Mucosa of descending colon (tissue), 3 donors: ENCODE results near the gene TENM4. TPM values are rescaled to one million over a fixed set of nuclear protein-coding genes. Genes with fewer than 3 reads are reported as not detected.

Source experiments
- ATAC-seq: fragments of 200-7000 bp; cut with Tn5 transposase; one replicate; pipeline ENCODE4 v1.9.1; 2020; ENCODE audit warnings: mild to moderate bottlenecking, moderate library complexity
- DNase-seq, 3 donors: peaks; one replicate each; pipeline ENCODE4 v3.0.0-alpha.2; 2020
- H3K36me3 ChIP-seq: fragments of 200-600 bp; one replicate; pipeline ENCODE4 v1.8.0; 2021; ENCODE audit warnings: low read depth, mild to moderate bottlenecking
- H3K4me1 ChIP-seq: fragments of 200-600 bp; one replicate; pipeline ENCODE4 v1.8.0; 2021; ENCODE audit warnings: low read depth, mild to moderate bottlenecking
- H3K4me3 ChIP-seq: fragments of 200-600 bp; one replicate; pipeline ENCODE4 v1.8.0; 2021; ENCODE audit warnings: mild to moderate bottlenecking
- H3K9me3 ChIP-seq: fragments of 200-600 bp; one replicate; pipeline ENCODE4 v1.8.0; 2021; ENCODE audit warnings: mild to moderate bottlenecking
- intact Hi-C, 2 donors: fragments of 100-400 bp; cut with DNase I in 1 of 2; cut with micrococcal nuclease in 1 of 2; formaldehyde crosslinking; loops; one replicate each; pipeline versions ENCODE4 v1.11.0 to v1.11.1; 2022; cut with DNase I, micrococcal nuclease
- total RNA-seq, 3 donors: library from RNA; stranded (reverse); fragmentation: NEBNext Ultra II Directional in 2 of 3; extraction: Animal tissue kit (Norgen Biotek cat#: 25700) in 2 of 3; gene quantifications; one replicate each; pipeline versions ENCODE4 v1.2.1 to v1.2.4, GENCODE V29; 2021 to 2023
- TF ChIP-seq, protein P1 (sequence below): fragments of 200-600 bp; IDR thresholded peaks from one replicate; pipeline ENCODE4 v1.8.0; 2022; ENCODE audit warnings: antibody characterized with exemption, mild to moderate bottlenecking
- donor health status: DM: no; HTN: no; CAD: no; lungs with moderate emphysema.
- donor health status: DM: no; HTN: no; CAD: no.
- donor health status: DM: no; HTN: yes; CAD: no.

TENM4 gene
- total RNA-seq, 3 donors from 2014 or later = 0.70 to 1.6 (median 1.2) TPM

DNA sequence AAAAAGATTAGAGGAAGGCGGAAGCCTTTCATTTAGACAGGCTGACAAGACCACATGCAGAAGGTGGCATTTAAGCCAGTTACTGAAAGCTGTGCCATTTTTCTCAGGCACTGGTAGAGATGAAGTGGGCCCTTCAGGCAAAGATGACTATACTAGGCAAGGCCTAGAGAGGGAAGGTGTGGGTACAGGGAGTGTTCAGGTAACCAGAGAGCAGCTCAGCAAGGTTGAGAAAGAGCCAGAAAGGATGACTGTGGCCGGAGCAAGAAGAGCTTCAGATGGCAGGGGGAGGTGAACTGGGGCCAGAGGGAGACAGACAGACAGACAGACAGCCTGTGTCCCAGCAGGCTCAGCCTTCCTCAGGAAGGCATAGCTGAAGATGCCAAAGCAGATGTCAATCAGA is 778.0 kb downstream of the TENM4 start:
- Histone ChIP-seq H3K9me3 (no peaks in the 10 kb centered on the region), H3K36me3 (no peaks in the 10 kb centered on the region), H3K4me1 (no peaks in the 10 kb centered on the region), H3K4me3 (no peak overlapping the region)
- TF ChIP-seq, protein P1, sequence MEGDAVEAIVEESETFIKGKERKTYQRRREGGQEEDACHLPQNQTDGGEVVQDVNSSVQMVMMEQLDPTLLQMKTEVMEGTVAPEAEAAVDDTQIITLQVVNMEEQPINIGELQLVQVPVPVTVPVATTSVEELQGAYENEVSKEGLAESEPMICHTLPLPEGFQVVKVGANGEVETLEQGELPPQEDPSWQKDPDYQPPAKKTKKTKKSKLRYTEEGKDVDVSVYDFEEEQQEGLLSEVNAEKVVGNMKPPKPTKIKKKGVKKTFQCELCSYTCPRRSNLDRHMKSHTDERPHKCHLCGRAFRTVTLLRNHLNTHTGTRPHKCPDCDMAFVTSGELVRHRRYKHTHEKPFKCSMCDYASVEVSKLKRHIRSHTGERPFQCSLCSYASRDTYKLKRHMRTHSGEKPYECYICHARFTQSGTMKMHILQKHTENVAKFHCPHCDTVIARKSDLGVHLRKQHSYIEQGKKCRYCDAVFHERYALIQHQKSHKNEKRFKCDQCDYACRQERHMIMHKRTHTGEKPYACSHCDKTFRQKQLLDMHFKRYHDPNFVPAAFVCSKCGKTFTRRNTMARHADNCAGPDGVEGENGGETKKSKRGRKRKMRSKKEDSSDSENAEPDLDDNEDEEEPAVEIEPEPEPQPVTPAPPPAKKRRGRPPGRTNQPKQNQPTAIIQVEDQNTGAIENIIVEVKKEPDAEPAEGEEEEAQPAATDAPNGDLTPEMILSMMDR = no peak
- intact Hi-C loops = no loop called here
- no peak for DNase-seq
- no peak for ATAC-seq

DNA sequence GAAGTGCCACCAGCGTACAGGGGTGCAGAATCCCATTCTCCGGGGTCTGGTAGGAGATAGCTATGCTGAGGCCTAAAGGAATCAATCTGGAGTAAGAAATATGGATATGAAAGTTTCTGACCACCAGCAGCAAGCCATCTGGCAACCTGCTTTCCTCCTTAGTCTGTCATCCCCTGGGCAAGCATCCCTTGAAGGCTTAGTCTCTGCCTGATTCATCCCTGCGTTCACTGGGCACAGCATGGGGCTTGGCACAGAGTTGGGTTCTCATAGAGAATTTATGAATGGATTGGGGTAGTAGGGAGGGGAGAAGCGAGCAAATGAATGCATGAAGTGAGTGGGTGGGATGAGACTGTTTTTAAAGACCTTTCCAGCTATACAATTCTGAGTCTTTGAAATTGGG is 780.4 kb downstream of the TENM4 start:
- Histone ChIP-seq H3K9me3 (no peaks in the 10 kb centered on the region), H3K4me1 (no peaks in the 10 kb centered on the region), H3K4me3 (no peak overlapping the region), H3K36me3 (no peaks in the 10 kb centered on the region)
- DNase-seq (no peak), ATAC-seq (no peak)
- intact Hi-C loops = no loop called here
- TF ChIP-seq, protein P1 = no peak

DNA sequence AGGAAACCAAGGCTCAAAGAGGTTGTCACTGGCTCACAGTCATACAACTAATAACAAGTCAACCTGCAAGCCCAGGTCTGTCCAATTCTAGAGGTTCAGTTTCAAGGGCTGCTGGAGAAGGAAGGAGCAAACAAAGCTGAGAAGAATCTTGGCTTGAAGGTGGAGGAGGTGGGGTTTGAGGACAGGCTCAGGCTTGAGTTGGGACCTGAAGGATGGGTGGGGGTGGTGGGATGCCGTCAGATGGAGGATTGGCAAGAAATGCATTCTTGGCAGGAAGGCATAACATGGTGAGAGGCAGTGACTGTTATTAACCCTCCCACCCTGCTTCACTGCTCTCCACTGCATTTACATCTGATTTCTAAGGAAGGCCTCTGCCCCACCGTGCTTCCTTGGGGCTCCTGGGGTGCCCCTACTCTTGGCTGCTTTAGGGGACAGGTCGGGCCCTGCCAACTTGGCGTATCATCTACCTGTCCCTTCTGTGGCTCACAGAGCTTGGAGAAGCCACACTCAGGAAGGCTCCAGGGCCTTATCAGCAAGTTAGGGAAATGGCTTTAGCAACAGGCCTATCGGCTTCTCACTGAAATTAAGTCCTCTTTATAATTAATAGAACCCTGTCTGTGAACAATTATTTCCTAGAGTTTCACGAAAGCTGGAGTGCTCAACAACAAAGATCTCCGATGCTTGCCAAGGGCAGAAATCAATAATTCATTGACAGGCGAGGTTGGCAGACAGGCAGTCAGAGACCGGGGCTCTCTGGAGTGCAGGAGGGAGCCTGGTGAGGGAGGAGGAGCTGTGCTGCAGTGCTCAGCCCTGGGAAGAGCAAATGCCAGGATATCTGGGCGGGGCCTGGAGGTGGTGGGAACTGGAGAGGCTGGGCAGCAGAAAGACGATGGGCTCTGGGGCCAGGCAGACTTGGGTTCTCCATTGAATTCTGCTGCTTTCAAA is 781.2 kb downstream of the TENM4 start:
- TF ChIP-seq, protein P1 = no peak
- H3K9me3 ChIP-seq = no peaks in the 10 kb centered on the region
- H3K4me1 ChIP-seq = no peaks in the 10 kb centered on the region
- H3K4me3 ChIP-seq = no peak overlapping the region
- intact Hi-C loops = no loop called here
- no peaks in the 10 kb centered on the region for H3K36me3 ChIP-seq
- DNase-seq (no peak), ATAC-seq (no peak)

DNA sequence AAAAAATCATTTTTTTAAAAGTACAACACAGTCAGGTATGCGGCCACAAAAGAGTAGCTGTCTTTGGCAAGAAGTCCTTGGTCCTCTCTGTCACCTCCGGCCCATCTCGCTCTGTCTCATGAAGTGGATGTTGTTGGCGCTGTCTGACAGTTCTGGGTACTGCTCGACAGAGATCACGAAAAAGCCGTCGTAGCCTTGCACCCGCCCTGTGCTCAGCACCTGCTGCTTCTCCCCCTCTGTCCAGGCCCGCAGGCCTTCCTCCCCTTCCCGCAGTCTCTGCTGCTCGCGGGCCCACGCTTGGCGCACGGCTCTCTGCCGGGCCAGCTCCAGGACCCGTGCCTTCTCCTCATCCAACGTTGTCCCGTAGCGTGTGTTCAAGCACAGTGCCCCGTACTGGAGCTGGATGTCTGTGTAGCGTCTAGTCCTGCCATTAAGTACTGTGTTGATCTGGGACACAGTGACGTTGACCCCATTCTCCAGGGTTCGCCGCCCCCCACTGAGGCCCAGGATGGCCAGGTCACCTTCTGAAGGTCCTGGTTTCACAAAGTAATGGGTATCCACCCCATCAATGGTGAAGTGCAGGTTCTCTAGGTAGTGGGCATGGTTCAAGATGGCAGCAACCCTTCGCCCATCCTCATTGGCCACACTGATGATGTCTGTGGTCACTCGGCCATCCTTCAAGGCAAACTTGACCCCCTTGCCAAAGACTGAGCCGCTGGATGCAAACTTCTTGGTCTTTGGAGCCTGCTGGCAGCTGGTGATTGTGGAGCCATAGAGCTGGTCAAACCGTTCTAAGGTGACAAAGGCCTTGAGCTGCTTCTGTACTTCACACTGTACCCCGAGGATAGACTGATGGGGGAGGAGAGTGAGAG is 782.6 kb downstream of the TENM4 start:
- TF ChIP-seq, protein P1 = no peak
- Histone ChIP-seq H3K9me3 (no peaks in the 10 kb centered on the region), H3K4me3 (no peak overlapping the region), H3K36me3 (no peaks in the 10 kb centered on the region), H3K4me1 (no peaks in the 10 kb centered on the region)
- DNase-seq (no peak), ATAC-seq (no peak)
- intact Hi-C loops = no loop called here

DNA sequence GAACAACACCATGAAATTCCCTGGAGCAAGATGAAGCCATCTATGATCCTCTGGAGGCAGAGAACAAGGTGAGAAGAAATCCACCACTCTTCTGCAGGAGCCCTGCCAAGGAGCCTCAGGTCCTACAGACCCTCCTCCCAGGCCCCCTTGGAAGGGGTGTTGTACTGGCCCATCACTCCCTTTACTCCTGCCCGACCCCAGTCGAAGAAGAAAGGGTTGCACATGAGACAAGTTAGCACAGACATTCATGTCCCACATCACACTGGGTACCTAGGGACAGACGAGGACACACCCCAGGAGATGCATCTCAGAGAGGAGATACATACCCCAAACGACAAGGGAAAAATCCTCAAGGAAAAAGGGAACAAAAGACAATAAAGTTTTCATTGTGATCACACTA is 783.4 kb downstream of the TENM4 start:
- H3K4me3 ChIP-seq = no peak overlapping the region
- no peaks in the 10 kb centered on the region for H3K36me3 ChIP-seq
- DNase-seq = no peak
- intact Hi-C loops = no loop called here
- TF ChIP-seq, protein P1 = no peak
- H3K9me3 ChIP-seq = no peaks in the 10 kb centered on the region
- no peaks in the 10 kb centered on the region for H3K4me1 ChIP-seq
- no peak for ATAC-seq
